Measurements from ENCODE around the gene ASTN1. TPM values are rescaled to one million over a fixed set of nuclear protein-coding genes. Genes with fewer than 3 reads are reported as not detected.

Gene ASTN1
- total and polyA plus RNA-seq, 12 donors, result 0.14 to 0.88 (median 0.34) TPM

DNA sequence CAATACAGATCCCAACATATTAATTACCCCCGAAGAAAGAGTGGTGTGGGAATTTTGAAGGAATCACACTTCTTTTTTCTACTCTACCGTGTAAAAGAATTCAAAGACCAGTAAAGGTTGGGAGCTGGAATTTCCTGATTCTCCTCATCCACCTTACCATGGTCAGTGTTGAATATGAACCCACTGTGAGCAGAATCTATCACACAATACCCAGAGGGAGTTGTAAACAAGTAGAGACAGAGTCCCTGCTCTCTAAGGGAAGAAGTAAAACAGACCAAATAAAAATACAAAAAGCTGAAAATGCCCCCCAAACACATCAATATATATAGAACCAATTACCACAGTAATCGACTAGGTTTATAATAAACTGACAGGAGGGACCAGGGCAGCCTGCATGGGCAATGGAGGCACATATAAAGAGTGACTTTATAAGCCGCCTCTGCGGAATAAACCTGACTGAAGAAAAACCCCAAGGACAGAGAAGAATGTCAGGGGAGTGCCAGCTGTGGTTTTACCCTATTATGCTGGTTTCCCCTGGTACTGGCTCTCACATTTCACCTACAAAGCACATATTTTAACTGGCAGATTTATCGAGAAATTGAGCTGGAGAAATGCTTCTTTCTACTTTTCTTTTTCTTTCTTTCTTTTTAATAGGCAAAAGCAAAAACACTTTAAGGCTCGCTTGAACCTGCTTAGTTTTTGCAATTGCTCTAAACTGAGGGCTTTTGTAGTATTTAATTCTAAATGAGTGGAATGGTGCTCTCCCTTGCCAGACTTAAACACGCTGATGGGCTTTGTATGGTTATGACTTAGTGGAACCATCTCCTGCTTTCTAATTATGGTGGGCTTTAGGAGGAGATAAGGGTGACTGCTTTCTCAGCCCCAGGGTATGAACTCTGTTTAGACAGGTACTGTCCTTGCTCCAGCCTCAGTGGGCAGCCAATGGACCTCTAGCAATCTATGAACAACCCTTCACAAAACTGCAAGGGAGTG lies 244.8 kb downstream of the ASTN1 start:
- intact Hi-C loops (cut with DNase I), result no loop called here
- Histone ChIP-seq H3K27ac (no peak overlapping the region), H3K9me3 (no peaks in the 10 kb centered on the region), H3K4me1 (no peaks in the 10 kb centered on the region), H3K4me3 (no peak overlapping the region), H3K36me3 (no peaks in the 10 kb centered on the region), H3K27me3 (peaks cover 0 to 4% (median 0%) of the 10 kb centered on the region in 7 donors)
- ATAC-seq, result no peak
- TF ChIP-seq, protein P1, sequence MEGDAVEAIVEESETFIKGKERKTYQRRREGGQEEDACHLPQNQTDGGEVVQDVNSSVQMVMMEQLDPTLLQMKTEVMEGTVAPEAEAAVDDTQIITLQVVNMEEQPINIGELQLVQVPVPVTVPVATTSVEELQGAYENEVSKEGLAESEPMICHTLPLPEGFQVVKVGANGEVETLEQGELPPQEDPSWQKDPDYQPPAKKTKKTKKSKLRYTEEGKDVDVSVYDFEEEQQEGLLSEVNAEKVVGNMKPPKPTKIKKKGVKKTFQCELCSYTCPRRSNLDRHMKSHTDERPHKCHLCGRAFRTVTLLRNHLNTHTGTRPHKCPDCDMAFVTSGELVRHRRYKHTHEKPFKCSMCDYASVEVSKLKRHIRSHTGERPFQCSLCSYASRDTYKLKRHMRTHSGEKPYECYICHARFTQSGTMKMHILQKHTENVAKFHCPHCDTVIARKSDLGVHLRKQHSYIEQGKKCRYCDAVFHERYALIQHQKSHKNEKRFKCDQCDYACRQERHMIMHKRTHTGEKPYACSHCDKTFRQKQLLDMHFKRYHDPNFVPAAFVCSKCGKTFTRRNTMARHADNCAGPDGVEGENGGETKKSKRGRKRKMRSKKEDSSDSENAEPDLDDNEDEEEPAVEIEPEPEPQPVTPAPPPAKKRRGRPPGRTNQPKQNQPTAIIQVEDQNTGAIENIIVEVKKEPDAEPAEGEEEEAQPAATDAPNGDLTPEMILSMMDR (IDR thresholded peaks at IDR 0.05), result no peak
- DNase-seq, result no peak
- WGBS, 2 donors, result 87 to 92% methylated on average over 8 of the region's 8 CpGs

DNA sequence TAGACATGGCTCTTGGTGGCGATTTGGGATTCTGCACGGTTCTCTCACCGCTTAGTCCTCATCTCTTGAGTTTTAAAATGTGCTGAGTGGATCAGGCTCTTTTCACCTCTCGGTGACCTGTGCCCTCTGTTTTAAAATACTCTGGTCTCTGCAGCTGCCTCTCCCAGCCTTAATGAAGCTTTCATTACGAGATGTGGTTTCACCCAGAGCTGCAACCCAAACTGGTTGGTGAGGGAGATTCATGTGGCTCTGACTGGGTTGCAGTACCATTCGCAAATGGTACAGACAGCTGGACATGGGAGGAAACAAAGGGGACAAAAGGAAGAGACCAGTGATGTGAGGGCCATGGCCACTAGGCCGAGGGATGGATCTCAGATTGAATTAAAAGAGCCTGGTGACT lies 258.9 kb downstream of the ASTN1 start:
- 90 to 91% methylated on average over 7 of the region's 7 CpGs for WGBS, 2 donors
- TF ChIP-seq, protein P1 (IDR thresholded peaks at IDR 0.05), result no peak
- peaks cover 0 to 23% (median 20%) of the 10 kb centered on the region in 7 donors for H3K27me3 ChIP-seq
- H3K4me1 ChIP-seq, result peaks cover 0 to 17% (median 6%) of the 10 kb centered on the region in 9 donors
- DNase-seq (no peak), ATAC-seq (no peak)
- no peaks in the 10 kb centered on the region for H3K36me3 ChIP-seq
- no peaks in the 10 kb centered on the region for H3K9me3 ChIP-seq
- H3K27ac ChIP-seq, result no peak overlapping the region
- no peak overlapping the region for H3K4me3 ChIP-seq
- intact Hi-C loops (cut with DNase I), result loop anchor here in 1 of 10 donors (10.0 kb wide), 1 partner anchor 1029 kb away; no protein-coding TSS in a partner anchor

DNA sequence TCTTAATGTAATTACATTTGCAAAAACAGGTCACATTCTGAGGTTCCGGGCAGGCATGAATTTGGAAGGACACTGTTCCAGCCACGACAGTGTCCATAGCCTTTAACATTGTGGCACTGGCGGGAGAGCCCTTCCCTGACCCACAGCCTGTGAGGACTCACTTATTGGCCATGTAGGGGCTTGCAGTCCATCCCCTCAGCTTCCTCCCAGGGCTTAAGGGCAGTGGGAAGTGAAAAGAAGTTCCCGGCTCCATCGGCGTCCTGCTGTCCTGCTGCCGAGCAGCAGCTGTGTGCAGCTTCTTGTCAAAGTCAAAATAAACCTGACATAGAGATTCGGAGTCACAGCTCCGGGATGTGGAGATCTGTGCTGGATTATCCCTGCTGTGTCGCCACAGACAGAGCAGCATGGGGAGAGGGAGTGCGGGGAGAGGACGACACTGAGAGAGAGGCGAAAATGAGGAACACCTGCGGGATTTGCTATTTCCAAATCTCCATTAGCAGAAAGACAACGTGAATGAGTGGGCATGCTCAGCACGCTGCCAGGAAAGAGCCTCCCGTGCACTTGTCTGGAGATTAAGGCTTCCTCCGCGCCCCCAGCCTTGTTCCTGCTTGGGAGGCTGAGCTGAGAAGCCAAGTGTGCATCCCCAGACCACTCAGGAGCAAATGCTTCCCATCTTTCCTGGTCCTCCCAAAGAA lies 260.3 kb downstream of the ASTN1 start:
- ATAC-seq (peak in 5 of 8 donors; percentile 17 to 60 (median 25)), DNase-seq (no peak)
- TF ChIP-seq, protein P1 (IDR thresholded peaks at IDR 0.05), result no peak
- H3K9me3 ChIP-seq, result no peaks in the 10 kb centered on the region
- peaks cover 0 to 29% (median 20%) of the 10 kb centered on the region in 7 donors for H3K27me3 ChIP-seq
- intact Hi-C loops (cut with DNase I), result loop anchor here in 4 of 10 donors (5.0 to 10.0 kb wide), 3 partner anchors 43 to 1043 kb away; no protein-coding TSS in a partner anchor
- peaks cover 0 to 17% (median 6%) of the 10 kb centered on the region in 9 donors for H3K4me1 ChIP-seq
- 11 to 17% methylated on average over 19 of the region's 19 CpGs for WGBS, 2 donors
- peak overlapping the region in 9 of 10 donors; percentile 5 to 37 (median 25) for H3K4me3 ChIP-seq
- H3K36me3 ChIP-seq, result no peaks in the 10 kb centered on the region
- H3K27ac ChIP-seq, result no peak overlapping the region

DNA sequence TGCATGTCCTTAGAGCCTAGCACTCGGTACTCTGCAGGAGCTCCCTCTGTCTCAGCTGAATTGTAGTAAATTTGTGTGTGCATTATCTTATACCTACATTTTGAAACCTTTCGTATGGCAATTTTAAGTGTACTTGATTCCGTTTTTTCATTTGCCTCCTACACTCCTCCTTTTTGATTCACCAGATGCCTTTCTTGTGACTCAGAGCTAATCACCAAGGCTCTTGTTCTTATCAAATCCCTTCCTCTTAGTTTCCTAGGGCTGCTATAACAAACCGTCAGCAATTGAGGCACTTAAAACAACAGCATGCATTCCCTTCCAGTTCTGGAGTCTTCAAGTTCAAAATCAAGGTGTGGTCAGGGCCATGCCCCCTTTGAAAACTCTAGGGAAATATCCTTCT lies 261.0 kb downstream of the ASTN1 start:
- no peak for ATAC-seq
- Histone ChIP-seq H3K27ac (no peak overlapping the region), H3K9me3 (no peaks in the 10 kb centered on the region), H3K4me1 (peaks cover 0 to 17% (median 6%) of the 10 kb centered on the region in 9 donors), H3K4me3 (peak overlapping the region in 1 of 10 donors; percentile 32), H3K36me3 (no peaks in the 10 kb centered on the region), H3K27me3 (peaks cover 0 to 29% (median 20%) of the 10 kb centered on the region in 7 donors)
- intact Hi-C loops (cut with DNase I), result loop anchor here in 4 of 10 donors (5.0 to 10.0 kb wide), 3 partner anchors 44 to 1044 kb away; no protein-coding TSS in a partner anchor
- WGBS, 2 donors, result 36 to 52% methylated on average over 4 of the region's 4 CpGs
- TF ChIP-seq, protein P1 (IDR thresholded peaks at IDR 0.05), result no peak
- no peak for DNase-seq
